Astrocyte (in vitro differentiated cells and primary cell): ENCODE measurements around the gene APOL1. TPM values are rescaled to one million over a fixed set of nuclear protein-coding genes. Genes with fewer than 3 reads are reported as not detected.

Experiments
- DNase-seq: peaks from one replicate; pipeline ENCODE4 v3.0.0-alpha.2; 2010; ENCODE audit warnings: low read depth
- FAIRE-seq: peaks from 2 replicates; lab custom pipeline; 2011; peaks lifted over from hg19 to GRCh38; lab: Jason Lieb, UNC
- H2AFZ ChIP-seq: 2 replicates; pipeline ENCODE4 v1.6.0; 2012; ENCODE audit warnings: low read depth, low read length, inconsistent platforms
- H3K27ac ChIP-seq: 2 replicates; pipeline ENCODE4 v1.5.1; 2011; ENCODE audit warnings: low read depth, low read length, inconsistent platforms
- H3K27me3 ChIP-seq: 2 replicates; pipeline ENCODE4 v1.6.0; 2011; ENCODE audit warnings: low read length, inconsistent platforms; ENCODE audit not compliant: insufficient read depth
- H3K36me3 ChIP-seq: 2 replicates; pipeline ENCODE4 v1.5.1; 2011; ENCODE audit warnings: low read length, inconsistent platforms; ENCODE audit not compliant: insufficient read depth
- H3K4me1 ChIP-seq: 2 replicates; pipeline ENCODE4 v1.5.1; 2011; ENCODE audit warnings: low read length, inconsistent platforms; ENCODE audit not compliant: insufficient read depth
- H3K4me2 ChIP-seq: 2 replicates; pipeline ENCODE4 v1.6.0; 2012; ENCODE audit warnings: low read length, inconsistent platforms
- H3K4me3 ChIP-seq: 2 replicates; pipeline ENCODE4 v1.5.1; 2011; ENCODE audit warnings: low read depth, mild to moderate bottlenecking, low read length, inconsistent platforms; ENCODE audit not compliant: insufficient read depth
- H3K79me2 ChIP-seq: 2 replicates; pipeline ENCODE4 v1.6.0; 2012; ENCODE audit warnings: mild to moderate bottlenecking, low read length, inconsistent platforms; ENCODE audit not compliant: insufficient read depth
- H3K9ac ChIP-seq: 2 replicates; pipeline ENCODE4 v1.6.0; 2012; ENCODE audit warnings: mild to moderate bottlenecking, low read length, inconsistent platforms
- H3K9me3 ChIP-seq: 2 replicates; pipeline ENCODE4 v1.5.1; 2012; ENCODE audit warnings: low read depth, mild to moderate bottlenecking, low read length, inconsistent platforms; ENCODE audit not compliant: insufficient read depth
- H4K20me1 ChIP-seq: 2 replicates; pipeline ENCODE4 v1.6.0; 2012; ENCODE audit warnings: low read length, inconsistent platforms; ENCODE audit not compliant: insufficient read depth
- H3K27ac Mint-ChIP-seq: one replicate; pipeline ENCODE4 v1.8.0; 2021; ENCODE audit warnings: mild to moderate bottlenecking, mixed read lengths; ENCODE audit not compliant: unreplicated experiment
- H3K27me3 Mint-ChIP-seq: one replicate; pipeline ENCODE4 v1.8.0; 2021; ENCODE audit warnings: low read depth, mixed read lengths; ENCODE audit not compliant: unreplicated experiment
- H3K36me3 Mint-ChIP-seq: one replicate; pipeline ENCODE4 v1.8.0; 2021; ENCODE audit warnings: low read depth, mixed read lengths; ENCODE audit not compliant: unreplicated experiment
- H3K4me1 Mint-ChIP-seq: one replicate; pipeline ENCODE4 v1.8.0; 2021; ENCODE audit warnings: low read depth, mixed read lengths; ENCODE audit not compliant: unreplicated experiment
- H3K4me3 Mint-ChIP-seq: one replicate; pipeline ENCODE4 v1.8.0; 2021; ENCODE audit warnings: mild to moderate bottlenecking, moderate library complexity, mixed read lengths; ENCODE audit not compliant: unreplicated experiment
- H3K9me3 Mint-ChIP-seq: one replicate; pipeline ENCODE4 v1.8.0; 2021; ENCODE audit warnings: mild to moderate bottlenecking, mixed read lengths; ENCODE audit not compliant: unreplicated experiment
- EZH2 ChIP-seq: IDR thresholded peaks from 2 replicates; pipeline ENCODE4 v1.6.1; 2012; ENCODE audit warnings: mild to moderate bottlenecking, low read length, inconsistent platforms; ENCODE audit not compliant: insufficient read depth
- total RNA-seq: library from RNA; stranded (reverse); gene quantifications from 2 replicates; pipeline ENCODE4 v1.2.1, GENCODE V29; 2021
- TF ChIP-seq, protein P1 (sequence below): IDR thresholded peaks from 2 replicates; pipeline ENCODE4 v1.5.1; 2011; ENCODE audit warnings: low read depth, mild to moderate bottlenecking, inconsistent platforms, low read length, moderate library complexity; ENCODE audit not compliant: insufficient read depth

Gene APOL1
- total RNA-seq, 1 donor from 2014 or later, result 3.9 TPM

DNA sequence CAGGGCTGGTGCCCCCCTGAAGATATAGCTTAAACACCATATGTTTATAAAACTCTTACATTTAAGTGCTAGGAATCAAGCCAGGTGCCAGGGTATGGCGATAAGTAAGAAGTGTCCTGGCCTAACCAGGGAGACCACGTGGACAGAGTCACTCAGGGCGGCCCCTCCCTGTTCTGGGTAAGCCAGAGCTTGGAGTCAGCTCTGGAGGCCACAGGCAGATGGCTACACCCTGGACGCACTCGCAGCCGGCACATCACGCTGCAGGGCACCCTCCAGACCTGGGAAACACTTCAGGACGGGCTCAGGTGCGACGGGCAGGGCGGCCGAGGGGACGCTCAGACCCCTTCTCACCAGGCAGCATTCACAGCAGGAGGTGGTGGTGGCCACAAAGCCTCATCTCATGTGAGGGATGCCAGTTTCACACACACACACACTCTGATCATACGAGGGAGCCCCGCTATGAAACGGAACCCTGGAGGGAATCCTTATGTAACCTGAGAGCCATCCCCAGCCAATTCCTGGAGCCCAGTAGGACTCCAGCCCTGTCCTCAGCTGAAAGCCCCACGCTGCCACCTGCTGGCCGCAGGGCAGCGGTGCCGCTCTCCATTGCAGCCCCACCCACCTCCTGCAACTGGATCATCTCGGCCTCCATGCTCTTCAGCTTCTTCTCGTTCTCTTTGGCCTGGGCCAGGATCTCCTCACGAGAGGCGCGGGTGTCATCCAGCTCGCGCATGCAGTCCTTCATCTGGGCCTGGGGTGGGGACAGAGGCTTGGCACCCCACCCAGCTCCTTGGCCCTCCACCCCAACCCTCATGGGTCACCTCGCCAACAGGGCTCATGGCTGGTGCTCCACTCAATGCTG, 33.4 kb downstream of the APOL1 start:
- no peak for TF ChIP-seq EZH2
- TF ChIP-seq, protein P1, sequence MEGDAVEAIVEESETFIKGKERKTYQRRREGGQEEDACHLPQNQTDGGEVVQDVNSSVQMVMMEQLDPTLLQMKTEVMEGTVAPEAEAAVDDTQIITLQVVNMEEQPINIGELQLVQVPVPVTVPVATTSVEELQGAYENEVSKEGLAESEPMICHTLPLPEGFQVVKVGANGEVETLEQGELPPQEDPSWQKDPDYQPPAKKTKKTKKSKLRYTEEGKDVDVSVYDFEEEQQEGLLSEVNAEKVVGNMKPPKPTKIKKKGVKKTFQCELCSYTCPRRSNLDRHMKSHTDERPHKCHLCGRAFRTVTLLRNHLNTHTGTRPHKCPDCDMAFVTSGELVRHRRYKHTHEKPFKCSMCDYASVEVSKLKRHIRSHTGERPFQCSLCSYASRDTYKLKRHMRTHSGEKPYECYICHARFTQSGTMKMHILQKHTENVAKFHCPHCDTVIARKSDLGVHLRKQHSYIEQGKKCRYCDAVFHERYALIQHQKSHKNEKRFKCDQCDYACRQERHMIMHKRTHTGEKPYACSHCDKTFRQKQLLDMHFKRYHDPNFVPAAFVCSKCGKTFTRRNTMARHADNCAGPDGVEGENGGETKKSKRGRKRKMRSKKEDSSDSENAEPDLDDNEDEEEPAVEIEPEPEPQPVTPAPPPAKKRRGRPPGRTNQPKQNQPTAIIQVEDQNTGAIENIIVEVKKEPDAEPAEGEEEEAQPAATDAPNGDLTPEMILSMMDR, result peak; percentile 92
- Mint-ChIP-seq H3K4me1 (peaks cover 23% of the 10 kb centered on the region), H3K36me3 (peaks cover 43% of the 10 kb centered on the region), H3K9me3 (no peaks in the 10 kb centered on the region), H3K4me3 (no peak overlapping the region), H3K27ac (peak overlapping the region; percentile 87), H3K27me3 (no peaks in the 10 kb centered on the region)
- Histone ChIP-seq H3K4me2 (no peak overlapping the region), H3K9me3 (no peaks in the 10 kb centered on the region), H3K4me1 (no peaks in the 10 kb centered on the region), H3K27me3 (no peaks in the 10 kb centered on the region), H3K9ac (no peak overlapping the region), H2AFZ (no peak overlapping the region), H4K20me1 (peaks cover 87% of the 10 kb centered on the region), H3K27ac (no peak overlapping the region), H3K4me3 (no peak overlapping the region), H3K36me3 (peaks cover 75% of the 10 kb centered on the region), H3K79me2 (peaks cover 52% of the 10 kb centered on the region)
- FAIRE-seq (no peak), DNase-seq (peak; percentile 38)

DNA sequence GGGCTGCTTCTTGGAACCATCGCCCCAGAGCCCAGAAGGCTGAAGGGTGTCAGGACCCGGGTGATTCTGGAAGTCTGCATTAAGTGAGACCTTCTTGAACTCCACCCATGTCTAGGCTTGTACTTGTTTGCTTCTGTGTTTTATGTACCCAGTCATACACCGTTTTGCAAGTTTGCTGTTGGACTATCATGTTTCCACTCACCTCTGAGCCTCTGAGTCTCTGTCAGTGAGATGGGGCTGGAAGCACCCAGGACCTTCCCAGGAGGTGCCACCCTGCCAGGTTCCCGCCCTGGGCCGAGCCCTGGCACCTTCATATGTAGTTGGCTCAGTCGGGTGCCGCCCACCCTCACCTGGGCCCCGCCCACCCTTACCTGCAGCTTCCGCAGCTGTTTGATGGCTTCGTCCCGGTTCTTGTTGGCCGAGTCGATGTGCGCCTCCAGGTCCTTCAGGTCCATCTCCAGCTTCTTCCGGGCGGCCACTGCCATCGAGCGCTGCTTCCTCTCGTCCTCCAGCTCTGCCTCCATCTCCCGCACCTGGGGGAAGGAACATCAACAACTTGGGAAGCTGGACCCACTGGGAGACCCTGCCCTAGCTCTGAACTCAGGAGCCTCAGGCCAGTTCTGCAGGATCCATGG, 35.1 kb downstream of the APOL1 start:
- H3K9me3 ChIP-seq, result no peaks in the 10 kb centered on the region
- peaks cover 86% of the 10 kb centered on the region for H4K20me1 ChIP-seq
- H2AFZ ChIP-seq, result no peak overlapping the region
- no peak overlapping the region for H3K27ac ChIP-seq
- no peak overlapping the region for H3K9ac ChIP-seq
- peaks cover 29% of the 10 kb centered on the region for H3K4me1 Mint-ChIP-seq
- peaks cover 70% of the 10 kb centered on the region for H3K36me3 ChIP-seq
- H3K4me1 ChIP-seq, result no peaks in the 10 kb centered on the region
- no peaks in the 10 kb centered on the region for H3K9me3 Mint-ChIP-seq
- no peak overlapping the region for H3K4me2 ChIP-seq
- peaks cover 45% of the 10 kb centered on the region for H3K36me3 Mint-ChIP-seq
- DNase-seq, result no peak
- no peak overlapping the region for H3K4me3 ChIP-seq
- peaks cover 62% of the 10 kb centered on the region for H3K79me2 ChIP-seq
- no peak for TF ChIP-seq EZH2
- TF ChIP-seq, protein P1, result no peak
- peak overlapping the region; percentile 87 for H3K27ac Mint-ChIP-seq
- no peaks in the 10 kb centered on the region for H3K27me3 ChIP-seq
- H3K27me3 Mint-ChIP-seq, result no peaks in the 10 kb centered on the region
- FAIRE-seq, result no peak
- H3K4me3 Mint-ChIP-seq, result no peak overlapping the region
